ENCODE results near the gene SLC8A1. TPM values are rescaled to one million over a fixed set of nuclear protein-coding genes. Genes with fewer than 3 reads are reported as not detected.

The SLC8A1 gene
- total and polyA plus RNA-seq, 2 experiments from 2014 or later, result 103 to 682 TPM

GRCh38 chr2:40470822-40471813 is 19.2 kb upstream of the SLC8A1 start:
- Histone ChIP-seq H3K4me1 (ENCODE audit: low read depth) (peaks cover 28% of the 10 kb centered on the region), H3K27me3 (no peaks in the 10 kb centered on the region), H3K36me3 (peaks cover 12% of the 10 kb centered on the region), H3K4me3 (no peak overlapping the region), H3K27ac (peak overlapping the region; percentile 53), H3K9me3 (ENCODE audit: low read depth) (no peaks in the 10 kb centered on the region)
- no peak for TF ChIP-seq CTCF (IDR thresholded peaks at IDR 0.05; ENCODE audit: low read depth, low read length)
- no peak for DNase-seq (ENCODE audit: low read depth in 1 of 2, low spot score in 1 of 2)

- no peaks in the 10 kb centered on the region for H3K27me3 ChIP-seq
- no peak for TF ChIP-seq CTCF (IDR thresholded peaks at IDR 0.05; ENCODE audit: low read depth, low read length)
- no peak overlapping the region for H3K27ac ChIP-seq
- peaks cover 17% of the 10 kb centered on the region for H3K36me3 ChIP-seq
- H3K9me3 ChIP-seq (ENCODE audit: low read depth), result no peaks in the 10 kb centered on the region
- no peak overlapping the region for H3K4me3 ChIP-seq
- peaks cover 14% of the 10 kb centered on the region for H3K4me1 ChIP-seq (ENCODE audit: low read depth)
- DNase-seq (ENCODE audit: low read depth in 1 of 2, low spot score in 1 of 2), result no peak
Measured at GRCh38 chr2:40466935-40467572, 15.2 kb upstream of the SLC8A1 start.

- DNase-seq (ENCODE audit: low read depth in 1 of 2, low spot score in 1 of 2), result no peak
- TF ChIP-seq CTCF (IDR thresholded peaks at IDR 0.05; ENCODE audit: low read depth, low read length), result no peak
- Histone ChIP-seq H3K36me3 (peaks cover 17% of the 10 kb centered on the region), H3K27me3 (no peaks in the 10 kb centered on the region), H3K4me3 (no peak overlapping the region), H3K9me3 (ENCODE audit: low read depth) (no peaks in the 10 kb centered on the region), H3K27ac (no peak overlapping the region), H3K4me1 (ENCODE audit: low read depth) (peaks cover 8% of the 10 kb centered on the region)
Measured at GRCh38 chr2:40466332-40466906, 14.5 kb upstream of the SLC8A1 start.

GRCh38 chr2:40463112-40463511 is 11.2 kb upstream of the SLC8A1 start:
- no peak for DNase-seq (ENCODE audit: low read depth in 1 of 2, low spot score in 1 of 2)
- no peak for TF ChIP-seq CTCF (IDR thresholded peaks at IDR 0.05; ENCODE audit: low read depth, low read length)
- peak overlapping the region; percentile 34 for H3K27ac ChIP-seq
- H3K27me3 ChIP-seq, result no peaks in the 10 kb centered on the region
- H3K4me3 ChIP-seq, result no peak overlapping the region
- peaks cover 5% of the 10 kb centered on the region for H3K36me3 ChIP-seq
- no peaks in the 10 kb centered on the region for H3K9me3 ChIP-seq (ENCODE audit: low read depth)
- peaks cover 21% of the 10 kb centered on the region for H3K4me1 ChIP-seq (ENCODE audit: low read depth)

GRCh38 chr2:40458271-40458794 is 6.4 kb upstream of the SLC8A1 start:
- Histone ChIP-seq H3K4me1 (ENCODE audit: low read depth) (peaks cover 45% of the 10 kb centered on the region), H3K36me3 (peaks cover 5% of the 10 kb centered on the region), H3K4me3 (no peak overlapping the region), H3K9me3 (ENCODE audit: low read depth) (no peaks in the 10 kb centered on the region), H3K27me3 (no peaks in the 10 kb centered on the region), H3K27ac (peak overlapping the region; percentile 17)
- TF ChIP-seq CTCF (IDR thresholded peaks at IDR 0.05; ENCODE audit: low read depth, low read length), result no peak
- DNase-seq (ENCODE audit: low read depth in 1 of 2, low spot score in 1 of 2), result peak in 1 of 2 donors; percentile 37
